GM18505 (cell line): ENCODE data around the gene MEIS2.
"Not testable (repeated sequence)": the region's sequence is repeated elsewhere in the genome, so short reads cannot be mapped to it uniquely, and the experiment has no call there.

Experiments
- ATAC-seq: cut with Tn5 transposase; IDR thresholded peaks from one replicate; pipeline ENCODE4 v1.9.1; 2021; ENCODE audit not compliant: unreplicated experiment
- POLR2A ChIP-seq: IDR thresholded peaks from 4 replicates; pipeline ENCODE4 v1.6.1; 2011; ENCODE audit warnings: borderline replicate concordance; ENCODE audit not compliant: insufficient read depth, insufficient read length; ENCODE audit errors: extremely low read depth

MEIS2 gene

DNA sequence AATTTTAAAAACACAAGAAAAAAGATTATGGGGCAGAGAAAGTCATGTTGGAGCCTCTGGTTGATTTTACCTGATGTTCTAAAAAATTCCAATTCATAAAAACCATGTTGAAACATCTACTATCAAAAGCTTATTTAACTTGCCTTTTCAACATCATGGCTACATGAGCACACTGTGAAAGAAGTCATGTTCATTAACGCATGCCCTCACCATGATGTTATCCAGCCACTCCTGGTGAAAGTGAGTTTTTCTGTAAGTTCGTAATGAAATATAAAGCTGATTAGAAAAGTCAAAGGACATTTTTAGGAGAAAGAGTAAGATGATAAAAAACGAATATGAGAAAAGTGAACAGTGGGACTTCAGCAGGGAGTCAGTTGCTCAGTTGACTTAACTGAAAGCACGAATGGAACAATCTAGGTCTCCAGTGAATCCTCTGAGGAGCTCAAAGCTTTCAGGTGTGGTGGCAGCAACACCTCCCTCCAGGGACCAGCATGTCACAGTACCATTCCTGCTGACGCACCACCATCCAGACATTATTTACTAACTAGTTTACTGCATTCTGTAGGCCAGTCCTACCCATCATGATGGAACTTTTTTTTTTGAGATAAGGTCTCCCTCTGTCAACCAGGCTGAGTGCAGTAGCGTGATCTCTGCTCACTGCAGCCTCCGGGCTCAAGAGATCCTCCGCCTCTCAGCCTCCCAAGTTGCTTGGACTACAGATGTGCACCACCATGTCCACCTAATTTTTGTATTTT lies 95.2 kb downstream of the MEIS2 start:
- no peak for TF ChIP-seq POLR2A
- ATAC-seq = no peak

DNA sequence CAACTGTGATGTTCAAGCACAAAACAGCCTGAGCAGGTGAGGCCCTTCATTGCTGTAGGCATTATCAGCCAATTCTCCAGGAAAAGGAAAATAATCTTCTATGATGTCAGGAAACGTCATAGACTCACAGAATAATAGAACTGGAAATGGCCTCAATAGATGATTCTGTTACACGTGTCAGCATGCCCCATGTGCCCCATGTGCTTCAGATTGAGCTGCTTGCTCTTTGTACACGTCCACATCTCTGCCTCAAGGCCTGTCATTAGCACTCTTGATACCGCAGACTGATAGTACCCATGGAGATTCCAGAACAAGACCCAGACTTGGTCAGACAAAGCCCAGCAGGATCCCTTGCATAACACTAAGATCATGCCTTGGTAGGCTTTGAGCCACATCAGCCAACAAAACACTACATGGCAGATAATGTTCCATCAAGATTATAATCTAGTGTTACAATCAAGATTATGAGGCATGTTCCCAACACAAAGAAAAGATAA lies 95.9 kb downstream of the MEIS2 start:
- ATAC-seq = no peak
- no peak for TF ChIP-seq POLR2A

DNA sequence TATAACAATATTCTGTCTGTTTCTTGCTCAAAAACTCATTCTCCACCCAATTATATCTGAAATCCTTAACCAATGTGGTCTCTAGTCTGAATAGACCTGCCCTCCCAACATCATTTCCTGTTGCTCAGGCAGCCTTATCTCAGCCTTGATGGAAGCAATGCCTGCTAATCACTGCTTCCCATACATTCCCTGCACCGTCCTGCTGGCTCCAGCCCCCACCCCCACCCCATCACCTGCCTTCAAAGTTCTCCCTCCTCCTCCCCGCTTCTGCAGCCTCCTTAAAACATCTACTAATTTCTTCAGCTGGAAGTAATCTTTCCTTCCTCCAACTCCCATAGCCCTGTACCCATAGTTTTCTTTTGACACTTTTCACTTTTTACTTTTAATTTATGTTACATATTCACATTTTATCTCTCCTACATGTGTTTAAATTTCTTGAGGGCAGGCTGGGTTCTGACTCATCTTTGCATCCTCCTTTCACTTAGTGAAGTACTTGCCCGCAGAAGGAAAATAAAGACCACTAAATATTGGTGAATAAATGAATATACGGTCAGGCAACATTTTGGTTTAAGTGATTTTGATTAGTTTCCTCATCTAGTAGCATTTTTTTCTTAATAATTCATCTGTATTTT lies 98.2 kb downstream of the MEIS2 start:
- ATAC-seq = no peak

DNA sequence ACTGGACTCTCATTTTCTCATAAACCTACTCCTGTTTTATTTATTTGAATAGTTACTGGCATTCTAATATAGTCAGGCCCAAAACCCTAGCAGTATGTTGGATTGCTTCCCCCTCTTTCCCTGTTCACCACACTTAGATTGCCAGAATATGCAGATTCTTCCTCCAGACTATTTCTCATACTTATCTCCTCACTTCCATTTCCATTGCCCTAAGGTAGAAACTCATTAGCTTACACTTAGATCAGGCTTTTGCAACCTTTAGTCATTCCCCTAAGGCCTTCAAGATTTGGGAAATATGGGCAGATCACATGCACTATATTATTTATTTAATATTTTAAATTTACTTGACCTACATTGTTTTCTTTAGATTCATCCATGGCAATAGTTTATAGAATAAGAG lies 98.9 kb downstream of the MEIS2 start:
- no peak for ATAC-seq
- no peak for TF ChIP-seq POLR2A

More for the DNA sequence above, 98.2 kb downstream of the MEIS2 start:
- no peak for TF ChIP-seq POLR2A

DNA sequence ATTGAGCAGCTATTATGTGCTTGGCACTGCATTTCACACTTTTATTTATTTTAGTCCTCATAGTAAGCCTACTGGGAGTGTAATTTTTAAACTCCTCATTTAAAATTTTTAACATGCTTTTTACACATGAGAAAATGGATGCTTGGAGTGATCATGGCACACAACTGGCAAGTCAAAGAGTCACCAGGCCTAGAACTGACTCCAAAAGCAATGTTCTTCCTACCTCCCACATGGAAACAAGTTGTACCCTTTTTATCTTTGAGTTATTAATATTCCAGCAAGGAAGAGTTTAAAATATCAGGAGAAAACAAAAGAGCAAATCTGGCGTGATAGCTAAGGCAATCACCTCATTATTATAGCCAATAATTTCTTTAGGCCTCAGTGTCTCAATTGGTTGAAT lies 100.6 kb downstream of the MEIS2 start:
- no peak for TF ChIP-seq POLR2A
- ATAC-seq = no peak

DNA sequence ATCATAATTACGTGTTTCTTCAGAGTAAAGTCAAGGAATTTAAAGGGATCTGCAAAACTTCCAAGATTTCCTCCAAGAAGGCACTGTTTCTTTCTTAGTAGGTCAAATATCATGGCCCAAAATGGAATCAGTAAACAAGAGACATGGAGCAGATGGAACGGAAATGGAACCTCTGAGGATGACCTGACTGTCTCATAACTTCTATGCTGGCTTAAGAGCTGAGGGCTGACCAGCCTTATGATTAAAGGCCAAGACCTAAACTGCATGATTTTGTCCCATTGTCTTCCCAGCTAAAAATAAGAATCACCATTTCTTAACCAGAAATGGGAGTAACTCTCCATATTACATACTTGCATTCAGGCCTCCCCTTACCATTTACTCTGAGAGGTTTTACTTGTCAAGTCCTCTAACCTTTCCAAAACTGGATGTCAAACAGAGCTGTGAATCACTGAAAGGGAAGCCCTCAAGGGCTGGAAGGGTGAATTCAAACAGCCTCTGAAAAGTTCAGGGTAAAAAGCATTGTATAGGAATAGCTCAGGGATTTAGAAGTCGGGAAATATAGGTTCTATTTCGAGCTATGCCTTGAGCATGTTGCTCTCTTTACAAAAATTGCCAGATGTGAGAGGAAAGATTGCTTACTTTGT lies 103.7 kb downstream of the MEIS2 start:
- no peak for TF ChIP-seq POLR2A
- no peak for ATAC-seq

DNA sequence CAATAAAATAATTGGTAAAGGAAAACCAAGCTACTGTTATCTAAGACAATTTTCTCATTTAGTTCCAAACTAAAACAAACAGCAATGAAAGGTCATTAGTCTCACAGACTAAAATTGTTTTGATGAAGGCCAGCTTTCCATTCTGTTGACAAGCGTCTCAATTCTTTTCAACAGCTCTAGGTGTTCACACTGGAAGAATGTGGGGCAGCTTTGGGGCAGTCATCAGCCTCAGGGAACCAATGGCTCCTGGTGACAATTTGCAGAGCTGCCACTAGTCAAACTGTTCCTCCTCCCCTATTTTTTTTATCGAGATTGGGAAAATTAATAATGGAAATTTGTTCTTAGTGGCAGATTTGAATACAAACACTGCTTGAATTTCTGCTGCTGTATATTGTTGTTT lies 104.2 kb downstream of the MEIS2 start:
- TF ChIP-seq POLR2A = no peak
- no peak for ATAC-seq

DNA sequence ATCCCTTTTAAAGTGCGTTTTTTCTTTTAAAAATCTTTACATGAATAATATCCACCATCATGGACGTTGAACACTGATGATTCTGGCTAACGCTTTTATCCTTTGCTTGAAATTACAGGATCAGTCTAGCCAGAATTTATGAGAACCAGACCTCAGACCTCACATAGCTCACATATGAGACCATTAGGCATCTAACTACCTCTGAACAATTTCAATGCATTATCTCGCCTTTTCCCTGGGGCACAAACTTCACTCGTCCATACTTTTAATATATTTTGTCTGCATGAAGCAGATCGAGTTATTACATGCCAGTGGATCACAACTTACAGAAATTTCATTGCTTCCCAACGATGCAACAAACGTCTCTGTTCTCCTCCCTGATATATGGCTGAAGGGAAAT lies 105.6 kb downstream of the MEIS2 start:
- ATAC-seq = no peak
- no peak for TF ChIP-seq POLR2A

DNA sequence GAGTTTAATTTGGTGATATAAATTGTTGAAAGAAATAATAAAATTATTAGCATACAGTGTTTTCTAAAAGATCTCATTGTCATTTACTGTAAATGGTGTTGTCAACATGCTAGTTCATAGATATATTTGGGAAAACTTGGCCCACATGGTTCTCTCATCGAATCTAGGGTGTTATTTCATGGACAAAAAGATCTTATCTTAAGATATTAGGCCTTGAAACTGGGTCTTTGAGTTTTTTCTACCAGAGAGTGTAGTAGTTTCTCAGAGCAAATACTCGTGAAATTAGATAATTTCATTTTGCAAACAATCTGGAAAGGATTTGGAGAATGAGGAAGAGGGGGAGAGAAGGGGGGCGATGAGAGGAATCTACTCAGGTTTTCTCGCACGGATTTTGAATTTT lies 107.9 kb downstream of the MEIS2 start:
- ATAC-seq = no peak
- no peak for TF ChIP-seq POLR2A

DNA sequence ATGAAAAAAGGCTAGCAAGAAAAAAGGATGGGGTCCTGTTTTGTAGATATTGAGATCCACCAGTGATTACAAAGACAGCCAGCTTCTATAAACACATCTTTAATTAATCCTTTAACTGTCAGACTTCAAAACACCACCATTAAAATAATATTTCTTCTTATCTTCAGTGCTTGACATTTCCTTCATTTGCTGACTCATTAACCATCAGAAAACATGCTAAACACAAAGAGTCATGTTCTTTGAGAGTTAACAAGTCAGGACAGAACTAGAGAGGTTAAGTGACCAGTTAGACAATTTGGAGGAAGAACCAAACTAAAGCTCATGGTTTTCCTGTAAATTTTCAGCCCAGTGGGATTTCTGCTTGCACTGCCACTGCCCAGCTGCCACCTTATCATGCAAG lies 111.4 kb downstream of the MEIS2 start:
- no peak for TF ChIP-seq POLR2A

DNA sequence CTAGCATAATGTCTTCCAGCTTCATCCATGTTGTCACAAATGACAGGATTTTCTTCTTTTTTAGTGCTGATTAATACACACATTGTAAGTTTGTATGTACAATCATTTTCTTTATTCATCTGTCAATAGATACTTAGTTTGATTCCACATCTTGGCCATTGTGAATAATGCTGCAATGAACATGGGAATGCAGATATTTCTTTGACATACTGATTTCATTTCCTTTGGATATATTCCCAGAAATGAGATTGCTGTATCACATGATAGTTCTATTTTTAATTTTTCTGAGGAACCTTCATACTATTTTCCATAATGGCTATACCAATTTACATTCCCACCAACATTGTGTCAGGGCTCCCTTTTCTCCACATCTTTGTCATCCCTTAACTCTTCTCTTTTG lies 117.9 kb downstream of the MEIS2 start:
- no peak for TF ChIP-seq POLR2A
- ATAC-seq = no peak

More for the DNA sequence above, 111.4 kb downstream of the MEIS2 start:
- ATAC-seq = no peak

DNA sequence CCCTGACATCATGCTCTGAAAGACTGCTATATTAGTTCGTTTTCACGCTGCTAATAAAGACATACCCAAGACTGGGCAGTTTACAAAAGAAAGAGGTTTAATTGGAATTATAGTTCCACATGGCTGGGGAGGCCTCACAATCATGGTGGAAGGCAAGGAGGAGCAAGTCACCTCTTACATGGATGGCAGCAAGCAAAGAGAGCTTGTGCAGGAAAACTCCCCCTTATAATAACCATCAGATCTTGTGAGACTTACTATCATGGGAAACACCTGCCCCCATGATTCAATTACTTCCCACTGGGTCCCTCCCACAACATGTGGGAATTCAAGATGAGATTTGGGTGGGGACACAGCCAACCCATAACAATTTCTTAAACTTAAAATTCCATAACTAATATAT lies 120.1 kb downstream of the MEIS2 start:
- not testable (repeated sequence) for ATAC-seq

DNA sequence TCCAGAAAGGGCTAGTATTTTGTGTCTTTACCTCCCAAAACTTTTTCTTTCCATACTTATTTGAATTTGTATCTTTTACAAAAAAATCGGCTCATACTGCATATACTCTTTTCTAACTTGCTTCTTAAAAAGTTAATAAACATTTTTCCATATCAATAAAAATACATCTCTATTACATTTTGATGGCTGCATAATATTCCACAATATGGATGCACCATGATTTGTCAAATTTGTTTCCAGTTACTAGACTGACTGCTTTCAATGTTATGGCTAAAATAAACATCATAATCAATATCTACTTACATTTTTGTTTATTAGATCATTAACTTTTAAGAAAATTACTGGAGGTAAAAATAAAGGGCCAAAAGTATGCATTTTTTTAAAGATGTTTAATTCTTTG lies 121.7 kb downstream of the MEIS2 start:
- no peak for ATAC-seq
- TF ChIP-seq POLR2A = no peak

DNA sequence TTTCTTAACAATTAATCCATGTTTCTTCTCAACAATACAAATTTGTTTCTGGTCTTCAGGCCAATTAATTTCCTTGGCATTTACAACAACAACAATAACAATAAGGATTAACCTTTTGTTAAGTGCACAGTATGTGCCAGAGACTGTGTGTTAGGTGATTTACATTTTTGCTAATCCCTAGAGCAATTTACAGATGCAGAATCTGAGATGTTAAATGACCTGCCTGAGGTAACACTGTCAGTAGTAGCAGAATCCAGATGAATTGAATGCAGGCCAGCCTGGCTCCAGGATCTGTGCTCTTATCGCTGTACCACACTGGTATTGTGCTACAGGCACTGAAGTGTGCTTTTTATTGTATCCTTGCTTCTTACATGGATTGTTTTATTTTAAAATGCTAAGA lies 122.2 kb downstream of the MEIS2 start:
- no peak for TF ChIP-seq POLR2A
- ATAC-seq = no peak
